Vagina (tissue), 2 donors: ENCODE results near the gene HECTD3.

Experiments
- POLR2AphosphoS5 ChIP-seq, 2 donors: sonication (generic); formaldehyde crosslinking; IDR thresholded peaks; one replicate each; pipeline ENCODE4 v1.9.0; 2017; ENCODE audit warnings: antibody characterized with exemption in 2 of 2, mild to moderate bottlenecking in 2 of 2, low read depth in 1 of 2; ENCODE audit not compliant: insufficient read depth in 1 of 2
- TF ChIP-seq, protein P1 (sequence below), 3 experiments: fragments of 450-650 bp in 2 of 3; fragments of 200-600 bp in 1 of 3; sonication (generic) in 1 of 3; IDR thresholded peaks; one replicate each; pipeline ENCODE4 v1.5.1; 2017 to 2019; ENCODE audit warnings: antibody characterized with exemption in 3 of 3, mild to moderate bottlenecking in 2 of 3, moderate library complexity in 2 of 3

GRCh38 chr1:45007311-45007710, 3.8 kb downstream of the HECTD3 start:
- TF ChIP-seq, protein P1, sequence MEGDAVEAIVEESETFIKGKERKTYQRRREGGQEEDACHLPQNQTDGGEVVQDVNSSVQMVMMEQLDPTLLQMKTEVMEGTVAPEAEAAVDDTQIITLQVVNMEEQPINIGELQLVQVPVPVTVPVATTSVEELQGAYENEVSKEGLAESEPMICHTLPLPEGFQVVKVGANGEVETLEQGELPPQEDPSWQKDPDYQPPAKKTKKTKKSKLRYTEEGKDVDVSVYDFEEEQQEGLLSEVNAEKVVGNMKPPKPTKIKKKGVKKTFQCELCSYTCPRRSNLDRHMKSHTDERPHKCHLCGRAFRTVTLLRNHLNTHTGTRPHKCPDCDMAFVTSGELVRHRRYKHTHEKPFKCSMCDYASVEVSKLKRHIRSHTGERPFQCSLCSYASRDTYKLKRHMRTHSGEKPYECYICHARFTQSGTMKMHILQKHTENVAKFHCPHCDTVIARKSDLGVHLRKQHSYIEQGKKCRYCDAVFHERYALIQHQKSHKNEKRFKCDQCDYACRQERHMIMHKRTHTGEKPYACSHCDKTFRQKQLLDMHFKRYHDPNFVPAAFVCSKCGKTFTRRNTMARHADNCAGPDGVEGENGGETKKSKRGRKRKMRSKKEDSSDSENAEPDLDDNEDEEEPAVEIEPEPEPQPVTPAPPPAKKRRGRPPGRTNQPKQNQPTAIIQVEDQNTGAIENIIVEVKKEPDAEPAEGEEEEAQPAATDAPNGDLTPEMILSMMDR (IDR thresholded peaks at IDR 0.05) = no peak
- no peak for TF ChIP-seq POLR2AphosphoS5 (IDR thresholded peaks at IDR 0.05; ENCODE audit: insufficient read depth in 1 of 2, low read depth in 1 of 2)
